ENCODE data around the gene ELK1. TPM values are rescaled to one million over a fixed set of nuclear protein-coding genes. Genes with fewer than 3 reads are reported as not detected.

Gene ELK1
- total RNA-seq, 6 experiments from 2014 or later, result 42.8 to 49.1 (median 45.7) TPM

DNA sequence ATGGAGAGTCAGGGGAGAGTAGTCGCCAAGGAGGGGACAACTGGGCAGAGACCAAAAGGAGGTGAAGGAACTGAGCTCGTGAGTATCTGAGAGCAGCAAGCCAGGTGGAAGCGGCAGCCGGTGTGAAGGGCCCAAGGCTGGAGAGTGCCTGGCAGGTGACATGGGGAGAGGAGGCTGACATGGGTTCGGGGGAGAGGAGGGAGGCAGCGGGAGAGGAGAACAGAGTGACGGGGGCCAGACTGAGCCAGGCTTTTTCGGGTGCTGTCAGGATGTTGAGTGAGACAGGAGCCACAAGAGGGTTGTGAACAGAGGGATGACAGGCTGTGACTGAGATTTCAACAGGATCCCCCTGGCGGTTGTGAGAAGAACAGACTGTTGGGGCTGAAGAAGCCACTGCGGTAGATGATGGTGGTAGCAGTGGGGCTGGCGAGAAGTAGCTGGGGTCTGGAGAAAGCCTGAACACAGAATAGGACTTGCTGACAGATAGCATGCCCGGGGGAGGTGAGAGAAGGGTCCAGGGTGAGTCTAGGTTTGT lies 5.7 kb downstream of the ELK1 start:
- H3K27me3 Mint-ChIP-seq (ENCODE audit: insufficient read depth), result no peaks in the 10 kb centered on the region
- no peaks in the 10 kb centered on the region for H3K9me3 Mint-ChIP-seq
- TF ChIP-seq, protein P1, sequence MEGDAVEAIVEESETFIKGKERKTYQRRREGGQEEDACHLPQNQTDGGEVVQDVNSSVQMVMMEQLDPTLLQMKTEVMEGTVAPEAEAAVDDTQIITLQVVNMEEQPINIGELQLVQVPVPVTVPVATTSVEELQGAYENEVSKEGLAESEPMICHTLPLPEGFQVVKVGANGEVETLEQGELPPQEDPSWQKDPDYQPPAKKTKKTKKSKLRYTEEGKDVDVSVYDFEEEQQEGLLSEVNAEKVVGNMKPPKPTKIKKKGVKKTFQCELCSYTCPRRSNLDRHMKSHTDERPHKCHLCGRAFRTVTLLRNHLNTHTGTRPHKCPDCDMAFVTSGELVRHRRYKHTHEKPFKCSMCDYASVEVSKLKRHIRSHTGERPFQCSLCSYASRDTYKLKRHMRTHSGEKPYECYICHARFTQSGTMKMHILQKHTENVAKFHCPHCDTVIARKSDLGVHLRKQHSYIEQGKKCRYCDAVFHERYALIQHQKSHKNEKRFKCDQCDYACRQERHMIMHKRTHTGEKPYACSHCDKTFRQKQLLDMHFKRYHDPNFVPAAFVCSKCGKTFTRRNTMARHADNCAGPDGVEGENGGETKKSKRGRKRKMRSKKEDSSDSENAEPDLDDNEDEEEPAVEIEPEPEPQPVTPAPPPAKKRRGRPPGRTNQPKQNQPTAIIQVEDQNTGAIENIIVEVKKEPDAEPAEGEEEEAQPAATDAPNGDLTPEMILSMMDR (IDR thresholded peaks at IDR 0.05), result peak; percentile 71
- no peak overlapping the region for H3K4me3 Mint-ChIP-seq
- H3K27ac Mint-ChIP-seq, result no peak overlapping the region
- peaks cover 39% of the 10 kb centered on the region for H3K4me1 Mint-ChIP-seq (ENCODE audit: low read depth)
- DNase-seq, result peak; percentile 24
- peaks cover 24% of the 10 kb centered on the region for H3K36me3 Mint-ChIP-seq (ENCODE audit: low read depth)

DNA sequence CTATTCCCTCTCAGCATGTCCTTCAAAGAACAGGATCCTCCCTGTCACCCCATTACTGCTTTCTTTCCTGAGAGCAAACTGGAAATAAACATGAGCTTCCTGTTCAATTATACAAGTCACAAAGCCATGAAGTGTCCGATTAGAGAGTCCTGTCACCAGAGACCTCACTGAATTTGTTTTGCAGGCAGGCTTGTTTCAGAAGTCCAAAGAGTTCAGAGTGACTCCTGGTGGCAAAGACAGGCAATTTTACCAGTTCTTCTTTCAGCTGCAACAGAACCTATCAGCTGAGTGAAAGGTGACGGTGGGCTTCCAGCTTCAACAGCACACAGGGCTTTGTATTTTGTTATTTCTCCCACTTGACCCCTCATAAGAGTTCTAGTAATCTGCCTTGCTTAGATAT lies 6.4 kb downstream of the ELK1 start:
- peaks cover 26% of the 10 kb centered on the region for H3K36me3 Mint-ChIP-seq (ENCODE audit: low read depth)
- H3K4me1 Mint-ChIP-seq (ENCODE audit: low read depth), result peaks cover 34% of the 10 kb centered on the region
- TF ChIP-seq, protein P1 (IDR thresholded peaks at IDR 0.05), result peak; percentile 40
- peak overlapping the region; percentile 9; the same call in 1 of the 2 replicates for H3K27ac Mint-ChIP-seq
- H3K4me3 Mint-ChIP-seq, result no peak overlapping the region
- no peaks in the 10 kb centered on the region for H3K27me3 Mint-ChIP-seq (ENCODE audit: insufficient read depth)
- no peaks in the 10 kb centered on the region for H3K9me3 Mint-ChIP-seq
- no peak for DNase-seq

DNA sequence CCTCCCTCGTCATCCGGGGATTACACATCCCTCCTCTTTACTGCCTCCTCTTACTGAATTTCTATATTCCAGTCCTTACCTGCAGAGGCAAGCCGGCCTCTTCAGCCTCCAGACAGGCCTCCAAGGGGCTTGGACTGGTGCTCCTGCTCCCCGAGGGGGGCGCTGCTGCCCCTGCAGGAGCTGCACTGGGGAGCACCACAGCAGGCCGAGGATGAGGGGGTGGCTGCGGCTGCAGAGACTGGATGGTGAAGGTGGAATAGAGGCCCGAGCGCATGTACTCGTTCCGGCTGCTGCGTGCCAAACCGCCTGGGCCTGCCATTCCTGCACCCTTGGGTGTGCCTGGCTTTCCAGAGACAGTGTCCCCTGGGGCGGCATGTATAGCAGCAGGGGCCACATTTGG lies 11.5 kb downstream of the ELK1 start:
- no peak for DNase-seq
- no peak overlapping the region for H3K4me3 Mint-ChIP-seq
- TF ChIP-seq, protein P1 (IDR thresholded peaks at IDR 0.05), result no peak
- H3K27ac Mint-ChIP-seq, result no peak overlapping the region
- peaks cover 18% of the 10 kb centered on the region for H3K36me3 Mint-ChIP-seq (ENCODE audit: low read depth)
- H3K9me3 Mint-ChIP-seq, result no peaks in the 10 kb centered on the region
- H3K4me1 Mint-ChIP-seq (ENCODE audit: low read depth), result no peaks in the 10 kb centered on the region
- no peaks in the 10 kb centered on the region for H3K27me3 Mint-ChIP-seq (ENCODE audit: insufficient read depth)

DNA sequence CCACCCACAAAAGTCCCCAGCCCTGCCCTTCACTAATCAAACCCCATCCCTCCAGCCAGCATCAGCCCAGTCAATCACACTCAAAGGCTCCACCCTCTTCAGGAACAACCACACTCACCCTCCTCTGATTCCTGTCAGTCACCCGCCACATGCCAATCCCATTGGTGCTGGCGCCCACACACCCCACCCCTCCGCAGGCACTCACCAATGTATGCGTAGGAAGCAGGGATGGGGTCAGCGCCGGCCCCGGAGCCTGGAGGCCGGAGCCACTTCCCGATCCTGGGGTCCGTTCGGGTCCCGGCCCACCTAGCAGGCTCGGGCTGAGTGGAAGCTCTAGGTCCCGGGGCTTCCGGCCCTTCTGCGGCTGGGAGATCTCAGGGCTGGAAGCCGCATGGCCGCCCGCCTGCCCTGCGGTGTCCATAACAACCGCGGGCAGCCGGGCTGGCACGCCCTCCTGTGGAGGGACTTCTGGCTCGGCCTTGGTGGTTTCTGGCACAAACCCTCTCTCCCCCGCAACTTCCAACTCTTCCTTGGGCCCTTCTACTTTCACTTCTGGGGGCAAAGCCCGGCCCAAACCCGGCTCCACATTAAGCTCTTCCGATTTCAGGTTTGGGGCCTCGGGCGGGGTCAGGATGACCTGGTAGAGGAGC lies 12.7 kb downstream of the ELK1 start:
- no peak overlapping the region for H3K4me3 Mint-ChIP-seq
- DNase-seq, result no peak
- H3K9me3 Mint-ChIP-seq, result no peaks in the 10 kb centered on the region
- no peaks in the 10 kb centered on the region; the same call in 1 of the 2 replicates for H3K27me3 Mint-ChIP-seq (ENCODE audit: insufficient read depth)
- H3K36me3 Mint-ChIP-seq (ENCODE audit: low read depth), result peaks cover 14% of the 10 kb centered on the region
- TF ChIP-seq, protein P1 (IDR thresholded peaks at IDR 0.05), result peak; percentile 29; the same call in 1 of the 2 replicates
- H3K27ac Mint-ChIP-seq, result no peak overlapping the region
- H3K4me1 Mint-ChIP-seq (ENCODE audit: low read depth), result no peaks in the 10 kb centered on the region

DNA sequence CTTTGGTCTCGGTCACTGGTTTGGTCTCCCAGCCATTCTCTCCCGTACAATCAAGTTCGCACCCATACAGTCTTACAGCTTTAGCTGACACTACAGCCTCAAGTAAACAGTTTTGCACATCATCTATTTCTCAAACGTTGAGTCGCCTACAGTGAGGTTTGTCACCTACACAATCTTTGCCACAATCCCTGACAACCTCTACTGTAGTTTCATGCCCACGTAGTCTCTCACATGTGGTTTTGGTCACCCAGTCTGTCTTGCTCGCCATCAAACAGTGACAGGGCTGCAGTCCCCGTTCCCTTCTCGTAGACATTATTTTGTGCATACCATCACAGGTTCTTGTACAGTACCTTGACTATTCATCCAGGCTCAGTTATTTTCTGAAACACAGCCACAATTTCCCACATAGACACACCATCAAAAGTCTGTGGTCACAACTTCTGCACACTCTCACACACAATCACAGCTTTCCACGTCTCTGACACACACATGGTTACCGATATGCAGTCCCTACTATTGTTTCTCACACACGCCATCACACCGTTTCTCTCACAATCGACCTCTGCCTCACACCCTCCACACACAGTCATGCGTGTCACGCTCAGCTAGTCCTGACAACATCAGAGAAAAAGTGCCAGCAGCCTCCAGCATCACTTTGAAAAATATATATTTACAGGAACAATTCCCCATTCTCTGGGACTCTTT lies 15.3 kb downstream of the ELK1 start:
- no peak overlapping the region for H3K4me3 Mint-ChIP-seq
- no peaks in the 10 kb centered on the region for H3K9me3 Mint-ChIP-seq
- no peaks in the 10 kb centered on the region for H3K4me1 Mint-ChIP-seq (ENCODE audit: low read depth)
- no peak for DNase-seq
- TF ChIP-seq, protein P1 (IDR thresholded peaks at IDR 0.05), result no peak
- H3K27ac Mint-ChIP-seq, result no peak overlapping the region
- H3K36me3 Mint-ChIP-seq (ENCODE audit: low read depth), result peaks cover 6% of the 10 kb centered on the region
- no peaks in the 10 kb centered on the region; the same call in 1 of the 2 replicates for H3K27me3 Mint-ChIP-seq (ENCODE audit: insufficient read depth)
